HG02943 (cell line): Measurements from ENCODE around the gene PRKCE.

Experiments
- ATAC-seq: cut with Tn5 transposase; IDR thresholded peaks from one replicate; pipeline ENCODE4 v1.9.1; 2021; ENCODE audit warnings: mild to moderate bottlenecking, low read depth, moderate library complexity; ENCODE audit not compliant: unreplicated experiment

PRKCE gene

DNA sequence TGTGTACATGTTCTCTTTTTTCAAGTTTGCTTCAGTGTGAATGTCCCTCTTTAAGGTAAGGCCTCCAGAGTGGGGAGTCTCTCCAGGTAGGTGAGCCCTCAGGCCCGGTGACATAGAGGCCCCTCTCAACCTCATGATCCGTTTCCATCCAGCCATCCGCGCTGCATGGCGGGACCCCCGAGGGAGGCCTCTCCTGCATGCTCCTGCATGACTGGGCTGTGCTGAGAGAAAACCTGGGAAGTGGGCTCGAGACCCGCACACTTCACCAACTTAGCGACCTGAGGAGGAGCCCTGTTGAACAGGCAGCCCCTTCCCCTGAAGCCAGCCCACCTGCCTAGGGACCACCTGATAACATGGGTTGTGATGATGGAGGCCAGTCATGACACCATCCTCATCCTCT is 514.4 kb downstream of the PRKCE start:
- ATAC-seq = no peak

- ATAC-seq = no peak
Measured at GRCh38 chr2:46167406-46167805, 515.9 kb downstream of the PRKCE start.

GRCh38 chr2:46167924-46168323 is 516.4 kb downstream of the PRKCE start:
- ATAC-seq = no peak

GRCh38 chr2:46169467-46169866 is 518.0 kb downstream of the PRKCE start:
- no peak for ATAC-seq

DNA sequence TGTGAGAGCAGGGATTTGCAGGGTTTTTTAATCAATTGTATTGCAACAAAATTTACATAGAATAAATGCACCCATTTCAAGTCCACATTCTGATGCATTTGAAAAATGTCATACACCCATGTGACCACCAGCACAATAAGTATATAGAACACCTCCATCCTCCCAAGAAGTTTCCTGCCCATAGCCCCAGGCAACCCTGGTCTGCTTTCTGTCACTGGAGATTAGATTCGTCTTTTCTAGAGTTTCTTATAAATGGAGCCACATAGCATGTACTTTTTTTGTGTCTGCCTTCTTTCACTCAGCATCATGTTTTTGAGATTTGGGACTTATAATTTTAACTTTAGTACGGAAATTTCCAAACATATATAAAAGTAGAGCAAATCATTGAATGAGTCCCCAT is 518.6 kb downstream of the PRKCE start:
- ATAC-seq = no peak

GRCh38 chr2:46170611-46171350 is 519.3 kb downstream of the PRKCE start:
- ATAC-seq = no peak

DNA sequence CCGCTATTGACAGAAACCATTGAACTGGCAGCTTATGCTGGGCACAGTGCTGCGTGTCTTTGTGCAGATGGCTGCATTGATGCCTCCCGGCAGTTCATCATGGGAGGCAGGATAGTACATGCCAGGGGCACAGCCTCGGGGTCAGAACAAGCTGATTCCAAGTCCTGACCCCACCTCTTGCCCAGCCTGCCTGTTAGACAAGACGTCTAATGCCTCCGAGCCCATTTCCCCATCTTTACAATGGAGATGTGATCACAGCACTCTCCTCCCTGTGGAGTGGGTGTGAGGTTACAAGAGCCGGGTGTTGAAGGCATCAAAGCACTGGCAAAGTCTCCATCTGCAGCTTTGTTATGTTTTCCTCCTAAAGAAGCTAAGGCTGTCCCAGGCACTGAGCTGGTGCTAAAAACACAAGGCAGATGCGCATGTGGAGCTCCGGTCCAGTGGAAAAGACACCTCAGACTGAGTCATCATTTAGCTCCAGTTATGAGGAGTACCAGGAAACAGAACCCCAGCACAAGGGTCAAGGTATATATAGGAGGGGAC is 520.0 kb downstream of the PRKCE start:
- ATAC-seq = no peak

GRCh38 chr2:46171996-46172546 is 520.6 kb downstream of the PRKCE start:
- no peak for ATAC-seq

DNA sequence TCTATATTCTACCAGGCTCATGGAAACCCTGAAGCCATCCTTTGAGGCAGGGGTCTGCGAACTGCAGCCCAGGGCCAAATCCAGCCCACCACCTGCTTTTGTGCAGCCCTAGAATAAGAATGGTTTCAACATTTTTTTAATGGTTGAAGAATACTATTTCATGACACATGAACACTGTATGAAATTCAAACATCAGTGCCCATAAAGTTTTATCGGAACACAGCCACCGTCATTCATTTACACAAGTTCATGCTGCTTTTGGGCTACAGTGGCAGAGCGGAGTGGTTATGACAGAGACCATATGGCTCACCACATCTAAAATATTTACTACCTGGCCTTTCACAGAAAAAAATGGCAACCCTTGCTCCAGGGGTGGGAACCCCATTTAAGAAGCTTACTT is 521.6 kb downstream of the PRKCE start:
- ATAC-seq = no peak

GRCh38 chr2:46173636-46174250 is 522.3 kb downstream of the PRKCE start:
- ATAC-seq = no peak

DNA sequence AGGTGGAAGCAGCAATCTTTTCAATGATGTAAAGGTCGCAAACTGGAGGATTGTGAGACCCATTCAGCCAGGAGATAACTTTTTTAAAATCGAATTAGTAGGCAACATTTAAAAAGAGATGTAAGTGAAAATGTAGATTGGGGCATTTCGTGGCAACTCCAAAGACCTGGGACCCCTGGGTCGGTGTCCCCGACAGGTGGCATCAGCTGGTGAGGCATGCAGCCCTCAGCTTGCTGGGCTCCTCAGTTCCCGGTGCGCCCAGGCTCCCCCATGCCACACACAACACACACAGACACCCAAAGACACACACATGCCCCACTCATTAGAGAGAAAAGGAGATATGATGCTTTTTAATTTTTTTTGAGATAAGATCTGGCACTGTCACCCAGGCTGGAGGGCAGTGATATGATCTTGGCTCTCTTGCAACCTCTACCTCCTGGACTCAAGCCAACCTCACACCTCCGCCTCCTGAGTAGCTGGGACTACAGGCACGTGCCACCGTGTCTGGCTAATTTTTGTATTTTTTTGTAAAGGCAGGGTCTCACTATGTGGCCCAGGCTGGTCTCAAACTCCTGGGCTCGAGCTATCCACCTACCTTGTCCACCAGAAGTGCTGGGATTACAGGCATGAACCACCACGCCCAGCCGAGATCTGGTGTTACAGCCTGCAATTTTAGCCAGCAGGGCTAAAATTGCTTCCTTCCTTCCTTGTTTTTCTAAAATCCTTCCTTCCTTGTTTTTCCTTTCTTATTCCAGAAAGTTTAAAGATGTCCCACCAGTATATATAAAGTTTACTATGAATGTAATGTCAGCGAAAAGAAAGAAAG is 523.1 kb downstream of the PRKCE start:
- ATAC-seq = no peak

- ATAC-seq = no peak
Measured at GRCh38 chr2:46175419-46175818, 523.9 kb downstream of the PRKCE start.

DNA sequence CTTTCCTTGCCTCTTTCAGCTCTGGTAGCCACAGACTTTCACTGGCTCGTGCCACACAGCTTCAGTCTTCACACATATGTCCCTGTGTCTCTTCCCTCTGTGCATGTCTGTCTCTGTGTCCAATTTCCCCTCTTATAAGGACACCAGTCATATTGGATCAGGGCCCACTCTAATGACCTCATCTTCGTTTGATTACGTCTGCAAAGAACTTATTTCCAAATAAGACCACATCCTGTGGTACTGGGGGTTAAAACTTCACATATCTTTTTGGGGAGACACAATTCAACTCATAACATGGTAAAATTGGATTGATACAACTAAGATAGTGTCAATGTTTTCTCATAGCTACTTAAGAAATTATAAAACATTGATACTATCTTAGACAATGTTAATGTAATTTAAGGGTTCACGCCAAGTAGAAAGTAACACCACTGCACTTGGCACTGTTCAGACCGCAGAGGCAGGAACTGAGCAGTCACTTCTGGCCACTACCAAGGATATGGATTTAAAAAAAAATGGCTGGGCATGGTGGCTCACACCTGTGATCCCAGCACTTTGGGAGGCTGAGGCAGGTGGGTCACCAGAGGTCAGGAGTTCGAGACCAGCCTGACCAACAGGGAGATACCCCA is 526.1 kb downstream of the PRKCE start:
- ATAC-seq = no peak

GRCh38 chr2:46179037-46179621 is 527.7 kb downstream of the PRKCE start:
- ATAC-seq = no peak

- no peak for ATAC-seq
Measured at GRCh38 chr2:46180189-46180588, 528.7 kb downstream of the PRKCE start.

- ATAC-seq = no peak
Measured at GRCh38 chr2:46181306-46181705, 529.8 kb downstream of the PRKCE start.

GRCh38 chr2:46181789-46182530 is 530.5 kb downstream of the PRKCE start:
- no peak for ATAC-seq

GRCh38 chr2:46183426-46183825 is 532.0 kb downstream of the PRKCE start:
- ATAC-seq = no peak

DNA sequence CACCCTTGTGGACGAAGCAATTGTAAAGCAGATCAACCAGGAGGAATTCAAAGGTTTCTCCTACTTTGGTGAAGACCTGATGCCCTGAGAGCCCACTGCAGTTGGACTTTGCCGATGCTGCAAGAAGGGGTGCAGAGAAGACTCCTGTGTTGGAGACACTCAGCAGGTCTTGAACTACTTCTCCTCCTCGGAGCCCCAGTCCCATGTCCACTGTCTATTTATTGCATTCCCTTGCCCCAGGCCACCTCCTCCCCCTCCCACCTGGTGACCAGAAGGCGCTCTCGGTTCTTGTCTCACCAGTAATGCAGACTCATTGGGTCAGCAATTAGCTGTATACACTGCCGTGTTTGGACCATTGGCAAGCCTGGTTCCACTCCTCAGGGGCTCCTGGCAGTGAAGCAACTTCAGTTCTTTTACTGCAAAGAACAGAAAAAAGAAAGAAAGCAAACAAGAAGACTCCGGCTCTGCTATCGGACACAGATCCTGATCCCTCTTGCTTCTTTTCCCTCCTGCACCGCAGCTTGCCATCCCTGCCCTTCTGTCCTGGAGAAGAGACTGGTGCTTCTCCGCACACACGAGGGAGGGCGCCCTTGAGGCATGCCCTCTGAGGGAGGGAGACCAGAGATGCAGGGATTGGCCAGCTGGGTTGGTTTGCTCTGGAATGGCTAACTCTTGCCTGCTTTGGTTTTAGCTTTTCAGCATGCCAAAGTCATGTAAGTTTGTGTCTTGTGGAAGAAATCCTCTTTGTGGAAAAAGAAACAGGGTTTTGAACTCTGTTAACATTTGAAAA is 533.5 kb downstream of the PRKCE start:
- no peak for ATAC-seq
